IPS DF 4.7 (cell line): Measurements from ENCODE around the gene PHTF2.

Source experiments
- DNase-seq: peaks from one replicate; pipeline ENCODE4 v3.0.0-alpha.2; 2013; ENCODE audit warnings: low spot score; ENCODE audit errors: extremely low read depth

Gene PHTF2

GRCh38 chr7:77923419-77923818 lies 124.8 kb downstream of the PHTF2 start:
- DNase-seq: no peak

- DNase-seq: no peak
Observed at GRCh38 chr7:77930496-77930895, 131.9 kb downstream of the PHTF2 start.

- no peak for DNase-seq
Observed at GRCh38 chr7:77931841-77932240, 133.3 kb downstream of the PHTF2 start.

GRCh38 chr7:77933394-77933793 lies 134.8 kb downstream of the PHTF2 start:
- DNase-seq: no peak

- DNase-seq: no peak
Observed at GRCh38 chr7:77935652-77936348, 137.2 kb downstream of the PHTF2 start.

- no peak for DNase-seq
Observed at GRCh38 chr7:77940647-77941046, 142.1 kb downstream of the PHTF2 start.

GRCh38 chr7:77942431-77942830 lies 143.9 kb downstream of the PHTF2 start:
- DNase-seq: no peak

- no peak for DNase-seq
Observed at GRCh38 chr7:77944183-77945182, 145.9 kb downstream of the PHTF2 start.

- no peak for DNase-seq
Observed at GRCh38 chr7:77950548-77950947, 152.0 kb downstream of the PHTF2 start.

- DNase-seq: no peak
Observed at GRCh38 chr7:77954773-77955555, 156.4 kb downstream of the PHTF2 start.

- DNase-seq: no peak
Observed at GRCh38 chr7:77958436-77958835, 159.9 kb downstream of the PHTF2 start.

GRCh38 chr7:77959080-77959479 lies 160.5 kb downstream of the PHTF2 start:
- no peak for DNase-seq

- DNase-seq: no peak
Observed at GRCh38 chr7:77960336-77960735, 161.8 kb downstream of the PHTF2 start.

GRCh38 chr7:77967429-77967828 lies 168.9 kb downstream of the PHTF2 start:
- DNase-seq: no peak

- DNase-seq: no peak
Observed at GRCh38 chr7:77971726-77972125, 173.2 kb downstream of the PHTF2 start.

GRCh38 chr7:77975672-77976480 lies 177.3 kb downstream of the PHTF2 start:
- no peak for DNase-seq

GRCh38 chr7:77979219-77979618 lies 180.6 kb downstream of the PHTF2 start:
- no peak for DNase-seq

- DNase-seq: no peak
Observed at GRCh38 chr7:77980087-77980713, 181.6 kb downstream of the PHTF2 start.

- DNase-seq: no peak
Observed at GRCh38 chr7:77982926-77983550, 184.5 kb downstream of the PHTF2 start.

- no peak for DNase-seq
Observed at GRCh38 chr7:77983973-77984372, 185.4 kb downstream of the PHTF2 start.
